T-helper 2 cell treated with Interferon-gamma antibody and Interleukin-4, amounts not matched to agents 5 μg/mL and 100 μg/mL, for 36 hours (primary cell): Measurements from ENCODE around the gene KRTAP4-1.
"Not testable (repeated sequence)": the region's sequence is repeated elsewhere in the genome, so short reads cannot be mapped to it uniquely, and the experiment has no call there.

Experiments
- DNase-seq: peaks from one replicate; pipeline ENCODE4 v3.0.0; 2021; ENCODE audit warnings: low spot score
- H3K27ac Mint-ChIP-seq: one replicate; pipeline ENCODE4 v1.8.0; 2021; ENCODE audit warnings: mild to moderate bottlenecking, mixed read lengths
- H3K27me3 Mint-ChIP-seq: one replicate; pipeline ENCODE4 v1.8.0; 2021; ENCODE audit warnings: low read depth, mixed read lengths
- H3K36me3 Mint-ChIP-seq: one replicate; pipeline ENCODE4 v1.8.0; 2021; ENCODE audit warnings: low read depth, mixed read lengths
- H3K4me1 Mint-ChIP-seq: one replicate; pipeline ENCODE4 v1.8.0; 2021; ENCODE audit warnings: low read depth, mixed read lengths
- H3K4me3 Mint-ChIP-seq: one replicate; pipeline ENCODE4 v1.8.0; 2022; ENCODE audit warnings: mild to moderate bottlenecking, moderate library complexity, mixed read lengths
- H3K9me3 Mint-ChIP-seq: one replicate; pipeline ENCODE4 v1.8.0; 2021; ENCODE audit warnings: mixed read lengths

Gene KRTAP4-1

GRCh38 chr17:41151525-41151924, 33.2 kb downstream of the KRTAP4-1 start:
- no peaks in the 10 kb centered on the region for H3K36me3 Mint-ChIP-seq
- H3K27ac Mint-ChIP-seq: no peak overlapping the region
- peaks cover 9% of the 10 kb centered on the region for H3K27me3 Mint-ChIP-seq
- H3K4me1 Mint-ChIP-seq: no peaks in the 10 kb centered on the region
- no peaks in the 10 kb centered on the region for H3K9me3 Mint-ChIP-seq
- no peak for DNase-seq
- no peak overlapping the region for H3K4me3 Mint-ChIP-seq

GRCh38 chr17:41150026-41150425, 34.7 kb downstream of the KRTAP4-1 start:
- Mint-ChIP-seq H3K4me1 (no peaks in the 10 kb centered on the region), H3K9me3 (no peaks in the 10 kb centered on the region), H3K27me3 (peaks cover 10% of the 10 kb centered on the region), H3K36me3 (no peaks in the 10 kb centered on the region), H3K4me3 (no peak overlapping the region), H3K27ac (no peak overlapping the region)
- no peak for DNase-seq

GRCh38 chr17:41149652-41149985, 35.1 kb downstream of the KRTAP4-1 start, which contains the start of gene KRTAP4-5:
TSS of gene KRTAP4-5 (minus strand) at chr17:41149825. CDS start at chr17:41149767, 58 bp downstream.
- no peak within 1 kb of the TSS for H3K4me3 Mint-ChIP-seq
- no peak within 1 kb of the TSS for H3K27ac Mint-ChIP-seq
- DNase-seq: no peak
- no peaks in the 10 kb centered on the region for H3K9me3 Mint-ChIP-seq
- peaks cover 11% of the 10 kb centered on the region for H3K27me3 Mint-ChIP-seq
- no peaks in the 10 kb centered on the region for H3K4me1 Mint-ChIP-seq
- H3K36me3 Mint-ChIP-seq: no peaks in the 10 kb centered on the region

- H3K27ac Mint-ChIP-seq, DNase-seq, H3K4me1 Mint-ChIP-seq, H3K9me3 Mint-ChIP-seq, H3K36me3 Mint-ChIP-seq, H3K4me3 Mint-ChIP-seq: not testable (repeated sequence)
- peaks cover 11% of the 10 kb centered on the region for H3K27me3 Mint-ChIP-seq
Observed at GRCh38 chr17:41148971-41149651, 35.6 kb downstream of the KRTAP4-1 start.

GRCh38 chr17:41147531-41148204, 37.0 kb downstream of the KRTAP4-1 start:
- no peak overlapping the region for H3K4me3 Mint-ChIP-seq
- H3K36me3 Mint-ChIP-seq: no peaks in the 10 kb centered on the region
- no peaks in the 10 kb centered on the region for H3K4me1 Mint-ChIP-seq
- H3K27ac Mint-ChIP-seq: no peak overlapping the region
- peaks cover 4% of the 10 kb centered on the region for H3K27me3 Mint-ChIP-seq
- peaks cover 12% of the 10 kb centered on the region for H3K9me3 Mint-ChIP-seq
- no peak for DNase-seq

GRCh38 chr17:41145261-41145660, 39.5 kb downstream of the KRTAP4-1 start:
- Mint-ChIP-seq H3K27me3 (peaks cover 4% of the 10 kb centered on the region), H3K9me3 (peaks cover 26% of the 10 kb centered on the region), H3K27ac (no peak overlapping the region), H3K4me1 (no peaks in the 10 kb centered on the region), H3K36me3 (no peaks in the 10 kb centered on the region), H3K4me3 (no peak overlapping the region)
- DNase-seq: no peak

GRCh38 chr17:41144846-41145245, 39.9 kb downstream of the KRTAP4-1 start:
- H3K4me3 Mint-ChIP-seq: no peak overlapping the region
- no peak overlapping the region for H3K27ac Mint-ChIP-seq
- H3K27me3 Mint-ChIP-seq: peaks cover 4% of the 10 kb centered on the region
- H3K9me3 Mint-ChIP-seq: peaks cover 26% of the 10 kb centered on the region
- H3K36me3 Mint-ChIP-seq: no peaks in the 10 kb centered on the region
- H3K4me1 Mint-ChIP-seq: no peaks in the 10 kb centered on the region
- no peak for DNase-seq

GRCh38 chr17:41141361-41141760, 43.4 kb downstream of the KRTAP4-1 start:
- no peak for DNase-seq
- H3K27me3 Mint-ChIP-seq: peaks cover 2% of the 10 kb centered on the region
- no peak overlapping the region for H3K4me3 Mint-ChIP-seq
- no peak overlapping the region for H3K27ac Mint-ChIP-seq
- H3K4me1 Mint-ChIP-seq: no peaks in the 10 kb centered on the region
- peaks cover 35% of the 10 kb centered on the region for H3K9me3 Mint-ChIP-seq
- H3K36me3 Mint-ChIP-seq: no peaks in the 10 kb centered on the region

- Mint-ChIP-seq H3K36me3 (no peaks in the 10 kb centered on the region), H3K4me3 (no peak within 1 kb of the TSS), H3K9me3 (peaks cover 35% of the 10 kb centered on the region), H3K27me3 (peaks cover 2% of the 10 kb centered on the region), H3K27ac (no peak within 1 kb of the TSS), H3K4me1 (no peaks in the 10 kb centered on the region)
- DNase-seq: no peak
Observed at GRCh38 chr17:41140360-41141131, 44.2 kb downstream of the KRTAP4-1 start, which contains the start of gene KRTAP4-6. TSS of gene KRTAP4-6 (minus strand) at chr17:41140544. CDS start at chr17:41140487, 57 bp downstream.

- H3K4me3 Mint-ChIP-seq, H3K27ac Mint-ChIP-seq, H3K27me3 Mint-ChIP-seq, H3K4me1 Mint-ChIP-seq, DNase-seq, H3K36me3 Mint-ChIP-seq: not testable (repeated sequence)
- H3K9me3 Mint-ChIP-seq: peaks cover 35% of the 10 kb centered on the region
Observed at GRCh38 chr17:41139865-41140264, 44.8 kb downstream of the KRTAP4-1 start.
